Sigmoid colon (tissue), 7 donors: ENCODE data around the gene SLC8A2. TPM values are rescaled to one million over a fixed set of nuclear protein-coding genes. Genes with fewer than 3 reads are reported as not detected.
A peak's percentile ranks its signal among the peaks of the same experiment; 100 is the strongest.

ENCODE experiments used
- DNase-seq: peaks from one replicate; pipeline ENCODE4 v3.0.0-alpha.2; 2019
- H3K27ac ChIP-seq, 4 donors: fragments of 200-600 bp; sonication (generic); one replicate each; pipeline ENCODE4 v1.5.1; 2016 to 2019; ENCODE audit warnings: mild to moderate bottlenecking in 1 of 4
- H3K27me3 ChIP-seq, 3 donors: fragments of 200-600 bp; sonication (generic); one replicate each; pipeline ENCODE4 v1.5.1; 2019; ENCODE audit warnings: mild to moderate bottlenecking in 1 of 3
- H3K36me3 ChIP-seq, 4 donors: fragments of 200-600 bp; sonication (generic); one replicate each; pipeline ENCODE4 v1.5.1; 2016 to 2019
- H3K4me1 ChIP-seq, 4 donors: fragments of 200-600 bp; sonication (generic); one replicate each; pipeline ENCODE4 v1.5.1; 2017 to 2019
- H3K4me3 ChIP-seq, 4 donors: fragments of 200-600 bp; sonication (generic); one replicate each; pipeline ENCODE4 v1.5.1; 2017 to 2019; ENCODE audit warnings: mild to moderate bottlenecking in 2 of 4, moderate library complexity in 1 of 4
- H3K9me3 ChIP-seq, 4 donors: fragments of 200-600 bp in 3 of 4; sonication (generic) in 3 of 4; one replicate each; pipeline versions ENCODE4 v1.5.1 to v1.6.1; 2013 to 2019
- EP300 ChIP-seq, 4 donors: sonication (generic); formaldehyde crosslinking; IDR thresholded peaks; one replicate each; pipeline ENCODE4 v1.6.1; 2017; ENCODE audit warnings: antibody characterized with exemption in 4 of 4
- POLR2A ChIP-seq, 2 donors: fragments of 450-650 bp; IDR thresholded peaks; one replicate each; pipeline ENCODE4 v1.6.1; 2016; ENCODE audit warnings: antibody characterized with exemption in 2 of 2, mild to moderate bottlenecking in 2 of 2, moderate library complexity in 2 of 2
- POLR2AphosphoS5 ChIP-seq, 4 donors: sonication (generic); formaldehyde crosslinking; IDR thresholded peaks; one replicate each; pipeline ENCODE4 v1.6.1; 2017; ENCODE audit warnings: antibody characterized with exemption in 4 of 4
- WGBS, 2 donors: extraction: QIAGEN DNeasy Blood & Tissue Kit; methylation state at CpG; one replicate each; pipeline ENCODE4 v1.1.7; 2013; 5-methylcytosine and 5-hydroxymethylcytosine counted together
- intact Hi-C: fragments of 100-400 bp; cut with DNase I; formaldehyde crosslinking; loops from one replicate; pipeline ENCODE4 v1.15.1; 2023
- polyA plus RNA-seq, 3 donors: library from polyadenylated mRNA; stranded (reverse); fragments of 200-250 nt; gene quantifications; one replicate each; pipeline ENCODE4 v1.2.3, GENCODE V29; 2013
- total RNA-seq, 4 donors: library from RNA; depleted of rRNA; stranded (reverse); fragments of >200 nt; gene quantifications; one replicate each; pipeline ENCODE4 v1.1.0, GENCODE V29; 2016
- TF ChIP-seq, protein P1 (sequence below), 4 experiments: fragments of 450-650 bp in 3 of 4; fragments of 200-600 bp in 1 of 4; IDR thresholded peaks; one replicate each; pipeline ENCODE4 v1.5.1; 2016 to 2019; ENCODE audit warnings: antibody characterized with exemption in 4 of 4, mild to moderate bottlenecking in 3 of 4, moderate library complexity in 2 of 4
- donor health status: healthy with polysubstance abuse.
- donor health status: Bipolar disorder and iron deficiency.
- donor health status: healthy.

Gene SLC8A2
- total and polyA plus RNA-seq, 7 donors = 1.1 to 39.9 (median 10.0) TPM; not detected in 2

DNA sequence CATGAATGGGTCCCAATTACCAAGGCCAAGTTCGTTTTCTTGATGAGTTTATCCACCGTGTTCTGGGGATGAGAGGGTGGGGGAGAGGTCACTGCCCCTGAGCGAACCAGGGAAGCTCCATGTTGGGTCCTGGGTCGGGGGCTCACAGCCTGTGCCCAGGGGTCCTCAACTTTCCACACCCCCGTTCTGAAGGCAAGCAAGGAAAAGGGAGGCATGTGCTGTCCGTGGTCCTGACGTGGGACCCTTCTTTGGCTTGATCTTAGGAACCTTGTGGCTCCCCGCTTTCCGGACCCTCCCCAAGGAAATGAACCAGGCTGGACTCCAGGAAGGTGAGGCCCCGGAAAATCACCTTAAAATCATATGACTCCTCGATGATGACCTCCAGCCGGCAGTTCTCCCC, 34.2 kb downstream of the SLC8A2 start:
- DNase-seq = no peak
- intact Hi-C loops = loop anchor here (2.0 to 5.0 kb wide), 4 partner anchors 47 to 261 kb away; partner anchors contain the start of genes BICRA and KPTN
- H3K4me1 ChIP-seq = no peaks in the 10 kb centered on the region
- TF ChIP-seq POLR2A (IDR thresholded peaks at IDR 0.05) = no peak
- TF ChIP-seq, protein P1, sequence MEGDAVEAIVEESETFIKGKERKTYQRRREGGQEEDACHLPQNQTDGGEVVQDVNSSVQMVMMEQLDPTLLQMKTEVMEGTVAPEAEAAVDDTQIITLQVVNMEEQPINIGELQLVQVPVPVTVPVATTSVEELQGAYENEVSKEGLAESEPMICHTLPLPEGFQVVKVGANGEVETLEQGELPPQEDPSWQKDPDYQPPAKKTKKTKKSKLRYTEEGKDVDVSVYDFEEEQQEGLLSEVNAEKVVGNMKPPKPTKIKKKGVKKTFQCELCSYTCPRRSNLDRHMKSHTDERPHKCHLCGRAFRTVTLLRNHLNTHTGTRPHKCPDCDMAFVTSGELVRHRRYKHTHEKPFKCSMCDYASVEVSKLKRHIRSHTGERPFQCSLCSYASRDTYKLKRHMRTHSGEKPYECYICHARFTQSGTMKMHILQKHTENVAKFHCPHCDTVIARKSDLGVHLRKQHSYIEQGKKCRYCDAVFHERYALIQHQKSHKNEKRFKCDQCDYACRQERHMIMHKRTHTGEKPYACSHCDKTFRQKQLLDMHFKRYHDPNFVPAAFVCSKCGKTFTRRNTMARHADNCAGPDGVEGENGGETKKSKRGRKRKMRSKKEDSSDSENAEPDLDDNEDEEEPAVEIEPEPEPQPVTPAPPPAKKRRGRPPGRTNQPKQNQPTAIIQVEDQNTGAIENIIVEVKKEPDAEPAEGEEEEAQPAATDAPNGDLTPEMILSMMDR (IDR thresholded peaks at IDR 0.05) = no peak
- H3K9me3 ChIP-seq = no peaks in the 10 kb centered on the region
- no peak overlapping the region for H3K4me3 ChIP-seq
- peaks cover 0 to 5% (median 0%) of the 10 kb centered on the region in 3 donors for H3K27me3 ChIP-seq
- no peak overlapping the region for H3K27ac ChIP-seq
- peaks cover 0 to 4% (median 0%) of the 10 kb centered on the region in 4 donors for H3K36me3 ChIP-seq
- WGBS, 2 donors = 44 to 47% methylated on average over 12 of the region's 12 CpGs

- intact Hi-C loops = loop anchor here (1.0 to 5.0 kb wide), 5 partner anchors 48 to 270 kb away; partner anchors contain the start of genes BICRA and KPTN
- Histone ChIP-seq H3K9me3 (no peaks in the 10 kb centered on the region), H3K27me3 (peaks cover 0 to 9% (median 0%) of the 10 kb centered on the region in 3 donors), H3K27ac (peak overlapping the region in 1 of 4 donors; percentile 2), H3K4me1 (no peaks in the 10 kb centered on the region), H3K4me3 (no peak overlapping the region), H3K36me3 (peaks cover 0 to 4% (median 0%) of the 10 kb centered on the region in 4 donors)
- DNase-seq = peak; percentile 88
- 28 to 32% methylated on average over 17 of the region's 17 CpGs for WGBS, 2 donors
- TF ChIP-seq, protein P1 (IDR thresholded peaks at IDR 0.05) = peak; percentile 85 to 90 (median 86)
- TF ChIP-seq POLR2A (IDR thresholded peaks at IDR 0.05) (no peak), POLR2AphosphoS5 (IDR thresholded peaks at IDR 0.05) (no peak)
Measured at GRCh38 chr19:47436712-47437401, 34.8 kb downstream of the SLC8A2 start.

- Histone ChIP-seq H3K4me1 (no peaks in the 10 kb centered on the region), H3K36me3 (peaks cover 0 to 4% (median 0%) of the 10 kb centered on the region in 4 donors), H3K9me3 (no peaks in the 10 kb centered on the region), H3K27ac (no peak overlapping the region), H3K4me3 (no peak overlapping the region), H3K27me3 (peaks cover 0 to 15% (median 0%) of the 10 kb centered on the region in 3 donors)
- no peak for TF ChIP-seq POLR2A (IDR thresholded peaks at IDR 0.05)
- no peak for TF ChIP-seq POLR2AphosphoS5 (IDR thresholded peaks at IDR 0.05)
- TF ChIP-seq, protein P1 (IDR thresholded peaks at IDR 0.05) = no peak
- intact Hi-C loops = loop anchor here (1.0 to 5.0 kb wide), 5 partner anchors 49 to 271 kb away; partner anchors contain the start of genes BICRA and KPTN
- no peak for DNase-seq
- WGBS, 2 donors = 77 to 85% methylated on average over 6 of the region's 6 CpGs
Measured at GRCh38 chr19:47435883-47436417, 35.7 kb downstream of the SLC8A2 start.

DNA sequence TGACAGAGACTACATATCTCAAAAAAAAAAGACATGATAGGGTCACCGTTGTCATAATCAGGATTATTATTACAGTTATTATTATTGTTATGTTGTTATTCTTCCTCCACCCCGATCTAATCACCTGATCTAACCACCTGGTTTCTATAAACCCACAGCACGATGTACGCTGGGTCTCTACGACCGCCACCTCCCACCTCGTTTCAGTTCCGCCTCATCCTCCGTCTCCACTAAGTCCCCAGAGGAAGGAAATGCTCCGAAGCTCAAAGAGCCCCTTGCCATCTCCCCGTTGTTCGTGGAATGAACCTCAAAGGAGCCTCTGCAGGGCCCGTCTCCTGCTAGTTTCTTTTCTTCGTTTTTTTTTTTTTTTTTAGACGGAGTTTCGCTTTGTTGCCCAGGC, 36.5 kb downstream of the SLC8A2 start:
- no peaks in the 10 kb centered on the region for H3K9me3 ChIP-seq
- H3K27me3 ChIP-seq = peaks cover 0 to 22% (median 3%) of the 10 kb centered on the region in 3 donors
- TF ChIP-seq EP300 (IDR thresholded peaks at IDR 0.05) = no peak
- no peak for TF ChIP-seq POLR2AphosphoS5 (IDR thresholded peaks at IDR 0.05)
- no peak for TF ChIP-seq POLR2A (IDR thresholded peaks at IDR 0.05)
- 47 to 51% methylated on average over 16 of the region's 16 CpGs for WGBS, 2 donors
- peaks cover 0 to 5% (median 4%) of the 10 kb centered on the region in 4 donors for H3K4me1 ChIP-seq
- H3K4me3 ChIP-seq = no peak overlapping the region
- no peak overlapping the region for H3K27ac ChIP-seq
- no peaks in the 10 kb centered on the region for H3K36me3 ChIP-seq
- intact Hi-C loops = loop anchor here (5.0 kb wide), 1 partner anchor 172 kb away; the partner anchor contains the start of gene BICRA
- DNase-seq = no peak

GRCh38 chr19:47434088-47434487, 37.6 kb downstream of the SLC8A2 start:
- WGBS, 2 donors = 75% methylated on average over 7 of the region's 7 CpGs
- no peak overlapping the region for H3K27ac ChIP-seq
- H3K36me3 ChIP-seq = no peaks in the 10 kb centered on the region
- peaks cover 3 to 32% (median 5%) of the 10 kb centered on the region in 3 donors for H3K27me3 ChIP-seq
- no peak overlapping the region for H3K4me3 ChIP-seq
- DNase-seq = no peak
- intact Hi-C loops = no loop called here
- H3K4me1 ChIP-seq = peaks cover 0 to 16% (median 15%) of the 10 kb centered on the region in 4 donors
- TF ChIP-seq POLR2A (IDR thresholded peaks at IDR 0.05) (no peak), EP300 (IDR thresholded peaks at IDR 0.05) (no peak)
- H3K9me3 ChIP-seq = no peaks in the 10 kb centered on the region
